Measurements from ENCODE around the gene DEFB132. TPM values are rescaled to one million over a fixed set of nuclear protein-coding genes. Genes with fewer than 3 reads are reported as not detected.
A peak's percentile ranks its signal among the peaks of the same experiment; 100 is the strongest.

DEFB132 gene
- total and polyA plus RNA-seq, 2 donors (not counting 1 experiment from before 2014, with no cell fraction given): not detected

DNA sequence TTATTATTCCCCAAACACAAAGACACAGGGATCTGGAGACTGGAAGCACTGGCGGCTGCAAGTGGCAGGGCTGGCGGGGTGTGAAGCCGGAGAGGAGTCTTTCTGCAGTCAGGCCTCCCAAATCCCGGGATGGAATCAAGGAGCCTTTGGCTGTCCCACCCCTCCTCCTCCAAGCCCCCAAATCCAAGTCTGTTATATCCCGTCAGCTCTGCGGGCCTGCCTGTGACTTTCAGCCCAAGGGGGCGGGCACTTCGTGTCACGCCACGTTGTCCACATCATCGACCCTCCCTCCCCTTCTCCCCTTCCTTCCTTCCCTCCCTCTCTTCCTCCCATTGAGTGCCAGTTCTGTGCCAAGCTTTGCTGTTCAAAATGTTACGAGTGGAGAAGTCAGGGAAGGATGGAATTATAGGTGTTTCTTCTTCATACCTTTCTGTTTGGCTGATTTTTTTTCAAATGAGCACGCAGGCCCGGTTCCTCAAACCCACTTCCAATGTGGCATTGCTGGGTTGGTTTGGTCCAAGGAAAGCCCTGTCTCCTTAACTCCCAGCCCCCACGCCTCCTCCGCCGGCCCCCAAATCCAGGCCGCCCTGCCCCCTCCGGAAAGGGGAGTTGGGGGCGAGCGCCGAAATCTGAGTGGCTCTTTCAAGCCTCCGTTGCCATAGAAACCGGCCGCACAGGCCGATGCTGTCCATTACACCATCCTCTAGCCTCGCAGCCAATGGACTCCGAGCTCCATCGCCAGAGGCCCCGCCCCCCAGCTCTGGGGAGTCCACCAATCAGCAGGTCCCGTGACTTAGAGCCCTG lies 52.5 kb downstream of the DEFB132 start:
- intact Hi-C loops (cut with micrococcal nuclease): loop anchor here (1.0 kb wide), 3 partner anchors 12 to 20 kb away; partner anchors contain the start of gene C20orf96
- ATAC-seq (ENCODE audit: low read depth): peak; percentile 100
- no peaks in the 10 kb centered on the region for H4K20me1 ChIP-seq (ENCODE audit: control insufficient read depth, insufficient read depth, low read length, poor library complexity, severe bottlenecking)

More for the DNA sequence above, 52.5 kb downstream of the DEFB132 start:
- Histone ChIP-seq H3K9ac (ENCODE audit: low read length) (peak overlapping the region; percentile 58), H3K4me3 (ENCODE audit: control extremely low read depth in 1 of 5, extremely low read depth in 1 of 5, insufficient read depth in 1 of 5, low read depth in 2 of 5, low read length in 4 of 5) (peak overlapping the region in 4 of 5 experiments; percentile 35 to 62 (median 44)), H2AFZ (ENCODE audit: insufficient read depth, low read depth, low read length, poor library complexity, severe bottlenecking) (peak overlapping the region; percentile 82), H3K4me2 (replicated peaks; ENCODE audit: low read depth, low read length, poor library complexity, severe bottlenecking) (peak overlapping the region; percentile 79), H3K4me1 (ENCODE audit: control insufficient read depth in 2 of 2, insufficient read depth in 2 of 2, low read length in 2 of 2) (peaks cover 10 to 13% of the 10 kb centered on the region in 2 donors), H3K27me3 (replicated peaks in 1 of 4; ENCODE audit: control extremely low read depth in 1 of 4, control insufficient read depth in 3 of 4, insufficient read depth in 4 of 4, low read length in 3 of 4) (no peaks in the 10 kb centered on the region), H3K79me2 (ENCODE audit: control insufficient read depth, insufficient read depth, low read length) (no peaks in the 10 kb centered on the region), H3K27ac (ENCODE audit: low read length in 2 of 2) (peak overlapping the region in 1 of 2 donors; percentile 14), H3K9me3 (ENCODE audit: control extremely low read depth in 1 of 3, control insufficient read depth in 2 of 3, insufficient read depth in 1 of 3, low read length in 2 of 3) (peaks cover 0 to 4% (median 0%) of the 10 kb centered on the region in 3 donors), H3K36me3 (replicated peaks in 1 of 2; ENCODE audit: control extremely low read depth in 1 of 2, control insufficient read depth in 1 of 2, extremely low read depth in 1 of 2, insufficient read depth in 2 of 2, low read length in 1 of 2) (no peaks in the 10 kb centered on the region)
- POLR2A ChIA-PET: interaction anchor here (0.5 to 2.3 kb wide), 2 partner anchors 14 to 24 kb away, joined by 6 to 7 read pairs; no protein-coding TSS in a partner anchor
- Mint-ChIP-seq H3K27ac (peak overlapping the region; percentile 89), H3K9me3 (ENCODE audit: insufficient read depth) (no peaks in the 10 kb centered on the region), H3K27me3 (no peaks in the 10 kb centered on the region), H3K4me3 (peak overlapping the region; percentile 92), H3K4me1 (peaks cover 16% of the 10 kb centered on the region)
- CTCF ChIA-PET: interaction anchor here (0.9 to 3.0 kb wide), 6 partner anchors 10 to 45 kb away, joined by 3 to 17 read pairs (median 4); no protein-coding TSS in a partner anchor
- WGBS (ENCODE audit: insufficient coverage): 11% methylated on average over 28 of the region's 31 CpGs
- TF ChIP-seq, protein P1, sequence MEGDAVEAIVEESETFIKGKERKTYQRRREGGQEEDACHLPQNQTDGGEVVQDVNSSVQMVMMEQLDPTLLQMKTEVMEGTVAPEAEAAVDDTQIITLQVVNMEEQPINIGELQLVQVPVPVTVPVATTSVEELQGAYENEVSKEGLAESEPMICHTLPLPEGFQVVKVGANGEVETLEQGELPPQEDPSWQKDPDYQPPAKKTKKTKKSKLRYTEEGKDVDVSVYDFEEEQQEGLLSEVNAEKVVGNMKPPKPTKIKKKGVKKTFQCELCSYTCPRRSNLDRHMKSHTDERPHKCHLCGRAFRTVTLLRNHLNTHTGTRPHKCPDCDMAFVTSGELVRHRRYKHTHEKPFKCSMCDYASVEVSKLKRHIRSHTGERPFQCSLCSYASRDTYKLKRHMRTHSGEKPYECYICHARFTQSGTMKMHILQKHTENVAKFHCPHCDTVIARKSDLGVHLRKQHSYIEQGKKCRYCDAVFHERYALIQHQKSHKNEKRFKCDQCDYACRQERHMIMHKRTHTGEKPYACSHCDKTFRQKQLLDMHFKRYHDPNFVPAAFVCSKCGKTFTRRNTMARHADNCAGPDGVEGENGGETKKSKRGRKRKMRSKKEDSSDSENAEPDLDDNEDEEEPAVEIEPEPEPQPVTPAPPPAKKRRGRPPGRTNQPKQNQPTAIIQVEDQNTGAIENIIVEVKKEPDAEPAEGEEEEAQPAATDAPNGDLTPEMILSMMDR (IDR thresholded peaks at IDR 0.05): no peak
- TF ChIP-seq EZH2 (IDR thresholded peaks at IDR 0.05; ENCODE audit: borderline replicate concordance, insufficient read depth, low read depth, low read length, poor library complexity, severe bottlenecking): no peak
- peak; percentile 89 for DNase-seq
